ENCODE data around the gene MISP3.

GRCh38 chr19:14039181-14039580 lies 33.4 kb upstream of the MISP3 start:
- TF ChIP-seq EZH2 (IDR thresholded peaks at IDR 0.05; ENCODE audit: low read depth, unreplicated experiment) (no peak), CTCF (conservative IDR thresholded peaks at IDR 0.05; ENCODE audit: low read depth in 2 of 2) (no peak), REST (IDR thresholded peaks at IDR 0.05; ENCODE audit: unreplicated experiment) (no peak), ZNF462 (CRISPR knock-in tag; IDR thresholded peaks at IDR 0.05) (no peak)

Measured in GM23338 (cell line).